GM18951 (cell line): ENCODE data around the gene IFITM5.
"Not testable (repeated sequence)": the region's sequence is repeated elsewhere in the genome, so short reads cannot be mapped to it uniquely, and the experiment has no call there.

Source experiments
- POLR2A ChIP-seq: IDR thresholded peaks from 4 replicates; pipeline ENCODE4 v1.6.1; 2011; ENCODE audit warnings: mild to moderate bottlenecking; ENCODE audit not compliant: insufficient read length, insufficient read depth; ENCODE audit errors: extremely low read depth
- in situ Hi-C: fragments of 300-500 bp; cut with MboI; formaldehyde crosslinking; loops from one replicate; pipeline ENCODE4 v1.12.0; 2022; ENCODE audit warnings: low sequenced_read_pairs, mixed read lengths, inconsistent platforms; ENCODE audit not compliant: unreplicated experiment

Gene IFITM5

DNA sequence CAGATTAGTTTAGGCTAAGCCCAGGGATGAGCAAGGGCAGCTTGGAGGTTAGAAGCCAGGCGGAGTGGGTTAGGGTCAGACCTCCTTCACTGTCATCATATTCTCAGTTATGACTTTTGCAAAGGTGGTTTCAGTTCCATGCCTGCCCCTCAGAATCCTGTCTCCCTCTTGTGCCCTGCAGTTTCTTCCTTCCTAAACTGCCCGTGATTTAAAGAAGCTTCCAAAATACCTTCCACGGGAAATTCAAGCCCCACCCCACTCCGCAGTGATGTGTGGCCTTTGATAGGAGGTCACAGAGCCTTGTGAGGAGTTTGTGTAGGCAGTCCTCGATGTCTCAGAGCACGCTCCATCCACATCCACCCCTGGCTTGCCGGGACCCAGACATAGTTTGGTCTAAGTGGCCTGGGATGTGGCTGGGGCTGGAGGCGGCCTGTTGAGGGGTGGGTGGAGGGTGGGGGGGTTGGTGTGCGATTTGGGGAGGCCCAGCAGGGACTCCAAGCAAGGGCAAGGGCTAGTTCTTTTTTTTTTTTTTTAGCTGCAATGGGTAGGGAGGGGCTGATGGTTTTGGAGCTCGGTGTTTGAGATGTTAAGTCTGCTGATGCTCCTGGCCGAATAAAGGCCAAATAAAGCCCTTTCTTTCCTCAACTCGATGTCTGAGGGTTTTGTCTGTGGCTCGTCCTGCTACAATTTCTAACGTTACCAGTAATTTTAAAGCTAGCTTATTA is 12.9 kb upstream of the IFITM5 start:
- peak; percentile 24 for TF ChIP-seq POLR2A
- in situ Hi-C loops = no loop called here

DNA sequence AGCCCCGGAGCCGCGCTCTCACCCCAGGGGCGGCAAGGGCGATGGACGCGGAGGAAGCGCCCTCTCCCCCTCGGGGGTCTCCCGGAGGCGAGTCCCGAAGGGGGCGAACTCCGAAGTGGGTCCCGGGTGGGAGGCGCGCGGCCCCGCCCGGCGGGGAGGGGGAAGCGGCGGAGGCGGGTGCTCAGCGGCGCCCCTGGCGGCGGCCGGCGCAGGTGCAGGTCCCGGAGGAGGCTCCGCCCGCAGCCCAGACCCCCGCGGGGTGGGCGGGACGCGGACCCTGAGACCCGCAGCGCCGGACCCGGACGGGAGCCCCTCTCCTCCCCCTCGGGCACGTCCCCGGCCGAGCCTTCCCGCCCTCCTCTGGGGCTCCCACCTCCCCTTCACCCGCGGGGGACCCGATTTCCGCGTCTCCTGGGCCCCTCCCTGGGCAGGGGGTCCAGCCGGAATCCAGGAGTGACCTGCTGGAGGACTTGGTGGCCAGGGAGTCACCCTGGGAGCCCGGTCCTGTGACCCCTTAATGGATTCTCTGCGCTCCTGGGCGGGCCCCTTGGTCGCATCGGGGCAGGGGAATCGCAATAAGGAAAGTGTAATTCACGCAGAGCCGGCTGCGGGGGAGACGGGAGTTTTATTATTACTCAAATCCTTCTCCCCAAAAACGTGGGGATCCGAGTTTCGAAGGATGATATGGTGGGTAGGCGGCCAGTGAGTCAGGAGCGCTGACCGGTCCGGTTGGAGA is 11.9 kb upstream of the IFITM5 start:
- in situ Hi-C loops = not testable (repeated sequence)

DNA sequence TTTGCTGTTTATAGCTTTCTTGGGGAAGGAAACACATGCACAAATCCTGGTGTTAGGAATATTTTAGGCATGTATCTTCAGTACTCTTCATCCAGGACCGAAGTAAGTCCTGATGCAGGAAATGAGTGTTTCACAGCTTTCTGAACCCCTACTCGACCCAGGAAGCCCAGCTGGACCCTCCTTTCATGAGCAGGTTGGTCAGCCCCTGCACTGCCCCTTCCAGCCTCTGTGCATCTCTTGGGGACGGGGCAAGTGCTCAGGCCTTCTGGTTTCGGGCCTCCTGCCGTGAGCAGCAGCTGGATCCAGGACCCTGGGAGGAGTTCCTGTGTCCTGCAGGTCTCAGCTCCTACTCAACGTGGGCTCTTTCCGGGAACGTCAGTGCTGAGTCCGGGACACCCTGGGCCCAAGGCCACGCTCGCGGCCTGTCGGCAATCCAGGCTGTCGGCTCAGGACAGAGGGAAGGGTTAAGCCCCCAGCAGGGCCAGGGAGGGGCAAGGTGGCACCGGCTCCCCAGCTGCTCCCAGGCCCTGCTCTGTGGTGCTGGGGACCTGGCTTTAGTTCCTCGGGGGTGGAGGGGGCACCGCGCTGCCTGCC is 10.8 kb upstream of the IFITM5 start:
- in situ Hi-C loops = not testable (repeated sequence)

DNA sequence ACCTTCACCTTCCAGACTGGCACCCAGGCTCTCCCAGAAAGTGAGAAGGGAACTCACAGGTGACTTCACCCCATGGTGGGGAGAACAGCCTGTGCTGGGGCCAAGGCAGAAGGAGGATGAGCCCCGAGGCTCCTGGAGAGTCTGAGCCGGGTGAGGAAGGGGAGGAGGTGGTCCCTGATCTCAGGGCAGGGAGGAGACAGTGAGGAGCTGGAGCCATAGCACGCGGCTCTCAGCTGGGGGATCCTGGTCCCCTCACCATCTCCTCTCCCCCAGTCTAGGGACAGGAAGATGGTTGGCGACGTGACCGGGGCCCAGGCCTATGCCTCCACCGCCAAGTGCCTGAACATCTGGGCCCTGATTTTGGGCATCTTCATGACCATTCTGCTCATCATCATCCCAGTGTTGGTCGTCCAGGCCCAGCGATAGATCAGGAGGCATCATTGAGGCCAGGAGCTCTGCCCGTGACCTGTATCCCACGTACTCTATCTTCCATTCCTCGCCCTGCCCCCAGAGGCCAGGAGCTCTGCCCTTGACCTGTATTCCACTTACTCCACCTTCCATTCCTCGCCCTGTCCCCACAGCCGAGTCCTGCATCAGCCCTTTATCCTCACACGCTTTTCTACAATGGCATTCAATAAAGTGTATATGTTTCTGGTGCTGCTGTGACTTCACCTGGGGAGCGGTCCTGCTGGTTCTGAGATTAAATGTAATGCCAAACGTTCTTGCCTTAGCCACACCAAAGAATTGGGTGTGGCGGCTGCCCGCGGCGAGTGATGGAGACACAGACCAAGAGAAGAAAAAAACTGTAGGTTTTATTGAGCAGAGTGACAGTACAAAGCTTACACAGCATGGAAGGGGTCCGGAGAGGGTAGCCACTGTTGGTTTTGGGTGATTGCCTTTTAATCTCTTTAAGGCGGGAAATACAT is 9.7 kb upstream of the IFITM5 start:
- in situ Hi-C loops = not testable (repeated sequence)

DNA sequence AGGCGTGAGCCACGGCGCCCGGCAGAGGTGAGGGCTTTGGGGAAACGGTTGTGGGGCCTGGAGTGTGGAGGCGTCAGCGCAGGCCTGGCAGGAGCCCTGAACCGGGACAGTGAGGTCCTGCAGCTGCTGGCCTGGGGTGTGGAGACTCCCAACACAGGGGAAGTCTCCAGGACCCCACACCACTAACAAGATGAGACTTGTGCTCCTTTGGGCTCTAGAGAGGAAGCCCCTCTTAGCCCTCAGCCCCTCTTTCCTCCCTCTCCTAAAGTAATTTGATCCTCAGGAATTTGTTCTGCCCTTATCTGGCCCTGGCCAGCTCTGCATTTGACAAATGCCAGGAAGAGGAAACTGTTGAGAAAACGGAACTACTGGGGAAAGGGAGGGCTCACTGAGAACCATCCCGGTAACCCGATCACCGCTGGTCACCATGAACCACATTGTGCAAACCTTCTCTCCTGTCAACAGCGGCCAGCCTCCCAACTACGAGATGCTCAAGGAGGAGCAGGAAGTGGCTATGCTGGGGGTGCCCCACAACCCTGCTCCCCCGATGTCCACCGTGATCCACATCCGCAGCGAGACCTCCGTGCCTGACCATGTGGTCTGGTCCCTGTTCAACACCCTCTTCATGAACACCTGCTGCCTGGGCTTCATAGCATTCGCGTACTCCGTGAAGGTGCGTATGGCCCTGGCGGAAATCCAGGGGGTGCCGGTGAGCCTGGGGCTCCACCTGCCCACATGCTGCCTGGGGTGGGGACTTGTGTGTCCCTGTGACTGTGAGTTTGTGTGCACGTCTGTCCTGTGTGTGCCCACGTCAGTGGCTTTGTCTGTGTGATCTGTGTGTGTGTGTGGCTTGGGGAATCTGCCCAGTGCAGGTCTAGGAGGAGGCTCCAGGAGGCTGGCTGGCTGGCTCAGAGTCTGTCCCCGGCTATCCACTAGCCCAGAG is 8.7 kb upstream of the IFITM5 start, which contains the start of gene IFITM2:
TSS of gene IFITM2 (plus strand) at position 51 of the 943 bp plus-strand sequence. CDS start at position 428, 377 bp downstream.
- peak; percentile 48 for TF ChIP-seq POLR2A
- in situ Hi-C loops = not testable (repeated sequence)

DNA sequence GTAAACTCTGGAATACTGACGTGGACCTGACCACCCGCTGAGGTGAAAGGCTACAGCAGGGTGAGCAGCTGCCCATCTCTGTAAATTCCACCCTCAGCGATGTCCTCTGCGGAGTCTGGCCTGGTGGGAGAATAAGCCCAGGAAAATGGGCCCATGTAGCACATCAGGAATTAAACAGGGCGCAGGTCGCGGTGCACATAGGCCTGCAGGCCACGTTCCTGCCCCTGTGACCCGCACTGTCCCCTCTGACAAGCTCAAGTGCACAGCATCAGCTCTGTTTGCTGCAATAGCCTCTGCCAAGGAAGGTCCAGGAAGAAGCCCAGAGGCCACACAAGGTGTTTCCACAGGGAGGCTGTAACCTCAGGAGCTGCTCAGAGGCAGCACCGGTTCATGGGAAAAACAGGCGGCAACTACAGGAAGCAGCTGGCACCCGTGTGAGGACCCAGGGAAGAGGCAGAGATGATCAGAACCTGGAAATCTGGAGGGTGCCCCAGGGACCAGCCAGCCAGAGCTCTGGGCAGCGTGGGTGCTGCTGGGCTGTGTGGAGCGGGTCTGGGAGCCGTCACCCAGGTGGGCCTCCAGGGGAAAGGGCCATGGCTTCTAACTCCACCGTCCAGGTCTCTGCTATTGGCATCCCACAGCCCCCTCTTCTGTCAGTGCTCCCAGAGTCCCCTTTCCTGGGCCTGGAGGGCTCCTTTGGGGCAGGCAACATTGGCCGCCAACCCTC is 7.5 kb upstream of the IFITM5 start:
- TF ChIP-seq POLR2A = no peak
- in situ Hi-C loops = no loop called here

DNA sequence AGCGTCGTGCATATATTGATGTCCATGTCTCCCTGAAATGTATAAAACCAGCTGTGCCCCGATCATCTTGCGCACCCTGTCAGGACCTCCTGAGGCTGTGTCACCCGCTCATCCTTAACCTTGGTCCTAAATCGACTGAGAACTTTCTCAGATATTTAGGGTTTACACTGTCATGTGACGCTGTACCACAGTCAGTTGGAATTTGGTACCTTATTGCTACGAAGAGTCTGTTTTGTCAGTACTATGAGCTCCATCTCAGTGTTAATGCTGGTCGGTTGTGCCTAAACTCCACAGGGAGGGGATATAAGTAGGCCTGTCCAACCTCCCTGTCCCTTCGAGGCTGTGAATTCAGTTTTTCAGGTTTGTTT is 6.5 kb upstream of the IFITM5 start:
- TF ChIP-seq POLR2A = no peak
- in situ Hi-C loops = no loop called here

DNA sequence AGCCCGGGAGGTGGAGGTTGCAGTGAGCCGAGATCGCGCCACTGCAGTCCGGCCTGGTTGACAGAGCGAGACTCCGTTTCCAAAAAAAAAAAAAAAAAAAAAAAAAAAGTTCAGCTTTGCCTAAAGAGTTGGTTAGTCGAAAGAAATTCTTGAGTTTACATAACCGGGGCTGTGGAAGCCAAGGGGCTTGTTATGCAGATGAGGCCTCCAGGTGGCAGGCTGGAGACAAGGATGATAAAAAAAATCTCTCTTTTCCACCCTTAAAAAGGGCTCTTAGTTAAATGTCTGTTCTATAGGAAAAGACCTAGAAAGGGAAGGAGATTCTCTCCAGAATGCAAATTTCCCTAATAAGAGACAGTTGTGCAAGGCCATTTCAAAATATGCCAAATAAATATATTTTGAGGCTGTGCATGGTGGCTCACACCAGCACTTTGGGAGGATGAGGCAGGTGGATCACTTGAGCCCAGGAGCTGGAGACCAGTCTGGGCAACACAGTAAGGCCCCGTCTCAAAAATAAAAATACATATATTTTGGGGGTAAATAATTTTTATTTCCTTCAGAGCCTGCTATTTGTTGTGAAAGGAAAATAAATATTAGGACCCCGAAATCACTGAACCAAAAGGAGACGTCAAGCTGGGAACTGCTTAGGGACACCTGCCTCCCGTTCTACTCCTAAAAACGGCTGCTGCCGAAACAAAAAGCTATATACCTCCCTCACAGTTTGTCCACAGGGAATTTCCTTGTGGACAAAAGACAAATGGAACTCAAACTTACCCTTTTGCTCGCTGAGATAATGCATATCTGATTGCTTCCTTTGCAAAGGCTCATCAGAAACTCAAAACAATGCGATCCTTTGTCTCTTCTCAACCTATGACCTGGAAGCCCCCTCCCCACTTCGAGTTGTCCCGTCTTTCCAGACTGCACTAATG is 5.9 kb upstream of the IFITM5 start:
- in situ Hi-C loops = no loop called here
- no peak for TF ChIP-seq POLR2A

DNA sequence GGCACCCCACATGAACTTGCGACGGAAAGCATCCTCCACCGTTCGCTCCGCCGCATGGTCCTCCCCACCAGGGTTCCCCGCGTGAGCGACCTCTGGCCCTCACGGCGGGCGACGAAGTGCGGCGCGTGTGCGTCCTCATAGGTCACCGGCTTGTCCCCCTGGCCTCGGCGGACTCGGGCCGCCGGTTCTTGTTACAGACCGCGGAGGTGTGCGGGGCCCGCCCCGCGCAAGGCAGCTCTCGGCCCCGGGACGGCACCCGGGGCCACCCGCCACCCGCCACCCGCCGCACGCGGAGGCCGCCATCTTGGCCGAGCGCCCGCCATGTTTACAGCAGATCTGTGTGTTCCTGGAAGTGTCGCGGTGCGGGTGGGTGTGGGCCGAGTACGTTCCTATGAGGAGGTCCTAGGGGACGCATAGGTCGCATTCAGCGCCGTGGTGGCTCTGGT is 4.8 kb upstream of the IFITM5 start:
- no peak for TF ChIP-seq POLR2A
- in situ Hi-C loops = no loop called here

DNA sequence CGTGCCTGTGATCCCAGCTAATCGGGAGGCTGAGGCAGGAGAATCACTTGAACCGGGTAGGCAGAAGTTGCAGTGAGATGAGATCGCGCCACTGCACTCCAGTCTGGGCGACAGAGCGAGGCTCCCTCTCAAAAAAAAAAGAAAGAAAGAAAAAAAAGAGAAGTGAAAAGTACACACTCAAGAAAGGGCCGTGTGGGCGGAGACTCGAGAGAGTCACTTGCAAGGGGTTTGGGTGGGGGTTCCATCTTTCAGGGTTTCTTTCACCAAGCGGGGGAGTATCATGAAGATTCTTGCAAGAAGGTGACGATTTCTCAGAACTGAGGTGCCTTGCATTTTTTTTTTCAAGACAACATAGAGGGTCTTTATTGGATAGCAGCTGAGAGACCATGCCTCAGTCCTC is 4.0 kb upstream of the IFITM5 start:
- in situ Hi-C loops = no loop called here
- no peak for TF ChIP-seq POLR2A

DNA sequence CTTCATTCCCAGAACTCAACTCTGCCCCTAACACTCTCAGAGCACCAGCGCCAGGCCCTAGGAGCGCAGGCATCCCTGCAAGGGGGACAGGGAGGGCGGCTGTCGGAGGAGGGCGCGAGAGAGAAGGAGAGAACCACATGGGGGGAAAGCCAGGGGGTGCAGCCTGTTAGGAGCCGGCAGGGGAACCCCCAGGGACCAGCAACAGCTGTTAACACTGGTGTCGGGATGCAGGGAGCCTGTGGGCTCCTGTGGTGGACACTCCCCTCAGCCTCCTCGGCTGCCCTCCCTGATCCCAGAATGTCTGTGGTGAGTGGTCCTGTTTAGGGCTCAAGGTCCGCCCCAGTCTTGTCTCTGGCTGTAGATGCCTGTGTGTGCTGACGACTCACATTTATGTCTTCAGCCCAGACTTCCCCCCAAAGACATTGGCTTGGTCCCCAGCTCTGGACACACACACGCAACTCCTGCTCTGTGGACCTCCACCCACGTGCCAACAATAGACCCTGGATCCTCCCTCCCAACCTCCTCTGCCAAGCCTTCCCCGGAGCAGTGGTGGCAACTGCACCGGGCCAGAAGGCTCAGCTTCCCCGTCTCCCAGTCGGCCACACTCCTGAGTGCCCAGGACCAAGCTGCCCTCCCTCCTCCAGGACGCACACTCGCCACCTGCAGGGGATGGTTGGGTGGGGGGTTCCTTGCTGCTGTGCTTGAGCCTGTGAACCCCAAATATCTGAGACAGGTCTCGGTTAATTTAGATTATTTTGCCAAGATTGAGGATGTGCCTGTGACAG is 817 bp upstream of the IFITM5 start:
- in situ Hi-C loops = no loop called here
- no peak for TF ChIP-seq POLR2A
